ENCODE measurements around the gene SGK1.
"Not testable (repeated sequence)": the region's sequence is repeated elsewhere in the genome, so short reads cannot be mapped to it uniquely, and the experiment has no call there.

Gene SGK1

DNA sequence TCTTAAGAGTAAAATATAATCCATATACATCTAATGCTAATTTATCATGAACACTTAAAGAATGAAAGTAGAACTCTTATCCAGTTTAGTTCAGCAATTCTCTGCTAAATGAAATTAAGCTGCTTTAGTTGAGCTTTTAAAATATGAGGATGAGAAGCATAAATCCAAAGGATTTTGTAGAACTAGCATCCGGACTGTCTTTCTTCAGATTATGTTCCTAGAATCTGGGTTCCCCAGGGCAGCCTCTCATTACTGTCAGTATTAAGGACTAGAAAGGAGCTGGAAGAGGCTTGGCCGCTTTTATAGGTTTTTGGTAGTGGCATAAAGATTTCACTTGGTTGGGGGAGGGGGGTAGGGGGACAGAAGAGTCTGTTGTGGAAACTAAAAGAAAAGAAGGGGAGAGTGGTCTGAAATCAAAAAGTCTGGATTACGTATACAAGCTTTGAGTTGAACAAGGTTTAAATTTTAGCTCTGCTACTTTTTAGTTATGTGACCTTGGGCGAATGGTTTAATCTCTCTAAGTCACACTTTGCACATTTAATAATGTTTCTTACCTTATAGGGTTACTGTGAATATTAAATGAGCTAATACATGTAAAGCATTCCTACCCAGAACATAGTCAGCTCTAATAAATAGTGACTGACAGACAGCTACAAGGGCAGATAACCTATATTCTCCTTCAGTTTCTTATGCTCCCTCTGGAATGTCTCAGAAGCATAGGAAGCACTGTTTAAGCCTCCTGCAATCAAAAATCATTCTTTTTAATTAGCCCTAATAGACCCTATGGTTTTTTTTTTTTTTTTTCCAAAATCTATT is 3.7 kb downstream of the SGK1 start:
- DNase-seq (ENCODE audit: low read depth, low spot score): no peak

DNA sequence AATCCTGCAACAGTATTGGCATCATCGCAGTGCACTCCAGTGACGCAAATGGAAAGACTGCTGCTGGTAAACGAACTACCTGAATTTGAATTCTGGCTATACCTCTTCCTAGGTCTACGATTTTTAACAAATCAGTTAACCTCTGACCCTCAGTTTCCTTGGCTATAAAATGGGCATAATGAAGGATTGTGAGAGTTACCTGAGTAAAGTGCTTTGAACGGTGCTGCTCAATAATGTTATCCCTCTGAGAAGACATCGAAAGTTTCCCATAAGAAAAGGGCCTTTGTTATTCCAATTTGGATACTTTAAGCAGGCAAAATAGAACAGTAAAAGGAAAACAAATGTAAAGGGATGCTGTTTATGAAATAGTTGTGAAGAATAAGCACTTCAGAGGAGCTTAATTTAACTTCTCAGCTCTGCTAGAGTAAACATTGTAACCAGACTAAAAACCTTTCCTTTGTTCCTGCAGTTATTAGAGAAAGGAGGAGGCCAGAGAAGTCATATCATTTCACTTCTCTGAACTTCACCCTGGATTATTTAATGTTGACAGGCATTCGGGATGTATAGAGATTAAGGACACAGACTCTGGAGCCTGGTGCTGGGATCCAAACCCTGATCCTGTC is 5.8 kb downstream of the SGK1 start:
- no peaks in the 10 kb centered on the region for H3K36me3 ChIP-seq (ENCODE audit: insufficient read depth, low read length)
- TF ChIP-seq FOXP2 (optimal IDR thresholded peaks at IDR 0.05; ENCODE audit: control extremely low read depth, extremely low read length, insufficient read depth) (no peak), POLR2AphosphoS5 (IDR thresholded peaks at IDR 0.05; ENCODE audit: borderline replicate concordance, low read depth, low read length) (no peak), EZH2 (IDR thresholded peaks at IDR 0.05) (no peak)
- no peak overlapping the region for H3K9ac ChIP-seq (ENCODE audit: insufficient read length)
- no peak overlapping the region for H3K27ac ChIP-seq
- no peak overlapping the region for H3K4me3 ChIP-seq
- DNase-seq (ENCODE audit: low read depth, low spot score): no peak
- H3K9me3 ChIP-seq (ENCODE audit: low read depth, low read length): no peaks in the 10 kb centered on the region

More for the DNA sequence above, 3.7 kb downstream of the SGK1 start:
- Histone ChIP-seq H3K4me3 (no peak overlapping the region), H3K9me3 (ENCODE audit: low read depth, low read length) (no peaks in the 10 kb centered on the region), H3K9ac (ENCODE audit: insufficient read length) (no peak overlapping the region), H3K27ac (no peak overlapping the region), H3K36me3 (ENCODE audit: insufficient read depth, low read length) (no peaks in the 10 kb centered on the region)
- no peak for TF ChIP-seq EZH2 (IDR thresholded peaks at IDR 0.05)
- TF ChIP-seq FOXP2 (optimal IDR thresholded peaks at IDR 0.05; ENCODE audit: control extremely low read depth, extremely low read length, insufficient read depth): no peak
- no peak for TF ChIP-seq POLR2AphosphoS5 (IDR thresholded peaks at IDR 0.05; ENCODE audit: borderline replicate concordance, low read depth, low read length)

DNA sequence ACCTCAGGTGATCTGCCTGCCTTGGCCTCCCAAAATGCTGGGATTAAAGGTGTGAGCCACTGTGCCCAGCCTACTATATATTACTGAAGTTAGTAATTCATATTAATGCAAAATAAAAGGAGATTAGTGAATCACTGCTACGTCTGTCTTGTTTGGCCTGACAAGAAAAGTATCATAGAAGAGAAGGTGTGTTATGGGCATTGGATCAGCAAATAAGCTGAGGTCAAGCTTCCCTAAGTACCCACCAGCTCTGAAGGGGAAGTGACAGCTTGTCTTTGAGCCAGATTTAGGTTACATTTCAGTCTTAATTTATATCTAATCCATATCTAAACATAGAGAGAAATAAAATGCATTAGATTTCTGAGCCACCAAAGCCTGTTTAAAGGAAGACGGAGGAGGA is 7.1 kb downstream of the SGK1 start:
- no peak overlapping the region for H3K27ac ChIP-seq
- TF ChIP-seq FOXP2 (optimal IDR thresholded peaks at IDR 0.05; ENCODE audit: control extremely low read depth, extremely low read length, insufficient read depth) (no peak), EZH2 (IDR thresholded peaks at IDR 0.05) (no peak), POLR2AphosphoS5 (IDR thresholded peaks at IDR 0.05; ENCODE audit: borderline replicate concordance, low read depth, low read length) (no peak)
- no peak overlapping the region for H3K9ac ChIP-seq (ENCODE audit: insufficient read length)
- no peaks in the 10 kb centered on the region for H3K9me3 ChIP-seq (ENCODE audit: low read depth, low read length)
- no peak for DNase-seq (ENCODE audit: low read depth, low spot score)
- no peak overlapping the region for H3K4me3 ChIP-seq
- no peaks in the 10 kb centered on the region for H3K36me3 ChIP-seq (ENCODE audit: insufficient read depth, low read length)

DNA sequence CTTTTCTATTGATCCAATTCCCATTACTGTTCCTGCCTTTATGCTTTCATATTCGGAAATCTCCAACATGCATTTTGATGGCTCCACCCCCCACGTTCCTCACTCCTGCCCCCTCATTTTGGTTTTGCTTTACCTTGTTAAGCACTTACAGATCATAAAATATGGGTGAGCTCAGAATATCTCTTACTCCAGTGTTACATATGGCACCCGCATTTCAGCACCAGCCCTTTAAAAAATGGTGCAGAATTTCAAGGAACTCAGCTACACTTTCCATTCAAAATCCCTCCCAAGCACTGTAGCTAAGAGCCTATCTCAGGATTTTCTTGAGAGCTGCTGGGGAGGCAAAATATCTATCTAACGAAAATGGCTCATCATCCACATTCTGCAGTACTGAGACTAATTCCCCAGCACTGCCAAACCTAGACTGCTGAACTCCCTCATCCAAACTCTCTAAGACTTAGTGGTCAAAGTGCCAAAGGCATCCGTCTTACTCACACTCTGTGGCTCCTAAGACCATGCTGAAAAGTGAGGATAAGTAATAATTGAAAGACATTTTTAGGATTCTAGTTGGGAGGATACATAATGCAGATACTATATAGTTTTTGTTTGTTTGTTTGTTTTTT is 7.8 kb downstream of the SGK1 start:
- Histone ChIP-seq H3K9me3 (ENCODE audit: low read depth, low read length) (no peaks in the 10 kb centered on the region), H3K27ac (no peak overlapping the region), H3K4me3 (no peak overlapping the region), H3K9ac (ENCODE audit: insufficient read length) (no peak overlapping the region), H3K36me3 (ENCODE audit: insufficient read depth, low read length) (no peaks in the 10 kb centered on the region)
- no peak for DNase-seq (ENCODE audit: low read depth, low spot score)
- TF ChIP-seq POLR2AphosphoS5 (IDR thresholded peaks at IDR 0.05; ENCODE audit: borderline replicate concordance, low read depth, low read length) (no peak), FOXP2 (optimal IDR thresholded peaks at IDR 0.05; ENCODE audit: control extremely low read depth, extremely low read length, insufficient read depth) (no peak), EZH2 (IDR thresholded peaks at IDR 0.05) (no peak)

DNA sequence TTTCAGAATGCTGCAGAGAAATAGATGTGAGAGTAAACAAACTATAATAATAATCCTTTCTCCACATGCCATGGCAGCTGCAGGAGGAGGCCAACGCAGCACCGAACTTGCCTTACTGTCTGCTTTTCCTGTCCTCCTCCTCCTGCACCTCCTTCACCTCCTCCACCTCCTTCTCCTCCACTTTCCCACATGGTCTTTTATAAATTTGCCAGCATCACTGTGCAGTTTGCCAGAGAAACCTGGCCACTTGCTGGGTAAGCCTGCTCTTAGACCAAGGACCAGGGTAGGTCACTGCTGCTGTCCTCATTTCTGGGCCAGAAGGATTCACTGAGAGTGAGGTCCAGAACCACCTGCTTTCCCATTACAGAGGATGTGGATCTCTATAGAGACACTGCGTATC is 8.7 kb downstream of the SGK1 start:
- Histone ChIP-seq H3K9me3 (ENCODE audit: low read depth, low read length) (no peaks in the 10 kb centered on the region), H3K36me3 (ENCODE audit: insufficient read depth, low read length) (no peaks in the 10 kb centered on the region), H3K9ac (ENCODE audit: insufficient read length) (no peak overlapping the region), H3K27ac (no peak overlapping the region), H3K4me3 (no peak overlapping the region)
- no peak for DNase-seq (ENCODE audit: low read depth, low spot score)
- TF ChIP-seq EZH2 (IDR thresholded peaks at IDR 0.05): no peak
- TF ChIP-seq POLR2AphosphoS5 (IDR thresholded peaks at IDR 0.05; ENCODE audit: borderline replicate concordance, low read depth, low read length): no peak
- no peak for TF ChIP-seq FOXP2 (optimal IDR thresholded peaks at IDR 0.05; ENCODE audit: control extremely low read depth, extremely low read length, insufficient read depth)

DNA sequence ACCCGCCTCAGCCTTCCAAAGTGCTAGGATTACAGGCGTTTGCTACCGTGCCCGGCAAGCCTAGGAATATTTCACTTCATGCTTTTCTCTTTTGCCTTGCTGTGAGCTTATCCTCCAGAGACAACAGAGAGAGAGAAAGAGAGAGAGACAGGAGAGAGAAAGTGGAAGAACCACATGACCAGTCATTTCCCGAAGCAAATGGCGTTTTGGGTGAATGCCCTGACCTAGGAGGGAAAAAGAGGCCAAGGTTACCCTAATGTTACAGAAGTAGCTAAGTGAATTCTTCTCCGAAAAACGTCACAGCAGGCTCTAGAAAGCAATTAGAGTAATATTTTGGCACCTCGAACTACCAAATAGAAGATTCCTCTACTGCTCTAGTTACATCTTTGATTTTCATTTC is 9.1 kb downstream of the SGK1 start:
- H3K36me3 ChIP-seq (ENCODE audit: insufficient read depth, low read length): no peaks in the 10 kb centered on the region
- no peaks in the 10 kb centered on the region for H3K9me3 ChIP-seq (ENCODE audit: low read depth, low read length)
- no peak overlapping the region for H3K4me3 ChIP-seq
- H3K27ac ChIP-seq: no peak overlapping the region
- DNase-seq (ENCODE audit: low read depth, low spot score): no peak
- H3K9ac ChIP-seq (ENCODE audit: insufficient read length): no peak overlapping the region
- TF ChIP-seq POLR2AphosphoS5 (IDR thresholded peaks at IDR 0.05; ENCODE audit: borderline replicate concordance, low read depth, low read length) (no peak), FOXP2 (optimal IDR thresholded peaks at IDR 0.05; ENCODE audit: control extremely low read depth, extremely low read length, insufficient read depth) (no peak), EZH2 (IDR thresholded peaks at IDR 0.05) (no peak)

DNA sequence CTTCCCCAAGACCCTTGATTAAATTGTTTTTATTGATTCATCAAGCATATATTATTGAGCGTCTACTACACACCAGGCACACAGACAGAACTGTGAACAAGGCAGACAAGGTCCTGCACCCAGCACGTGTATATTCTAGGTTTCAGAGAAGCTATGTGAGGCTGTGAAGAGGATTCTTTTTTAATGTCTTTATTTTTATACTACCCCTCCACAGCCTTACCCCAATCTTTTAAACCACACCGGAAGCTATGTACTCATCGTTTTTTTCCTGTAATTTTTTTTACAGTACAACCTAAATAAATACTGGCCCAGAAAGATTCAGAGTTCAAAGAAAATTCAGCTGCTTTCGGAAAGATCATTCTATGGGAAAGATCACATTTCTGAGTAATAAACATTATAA is 10.0 kb downstream of the SGK1 start:
- H3K27ac ChIP-seq: no peak overlapping the region; the same call in 1 of the 2 replicates
- no peak for DNase-seq (ENCODE audit: low read depth, low spot score)
- no peak for TF ChIP-seq FOXP2 (optimal IDR thresholded peaks at IDR 0.05; ENCODE audit: control extremely low read depth, extremely low read length, insufficient read depth)
- no peak for TF ChIP-seq EZH2 (IDR thresholded peaks at IDR 0.05)
- TF ChIP-seq POLR2AphosphoS5 (IDR thresholded peaks at IDR 0.05; ENCODE audit: borderline replicate concordance, low read depth, low read length): no peak
- no peak overlapping the region for H3K4me3 ChIP-seq
- no peaks in the 10 kb centered on the region for H3K36me3 ChIP-seq (ENCODE audit: insufficient read depth, low read length)
- H3K9me3 ChIP-seq (ENCODE audit: low read depth, low read length): no peaks in the 10 kb centered on the region
- no peak overlapping the region for H3K9ac ChIP-seq (ENCODE audit: insufficient read length)

DNA sequence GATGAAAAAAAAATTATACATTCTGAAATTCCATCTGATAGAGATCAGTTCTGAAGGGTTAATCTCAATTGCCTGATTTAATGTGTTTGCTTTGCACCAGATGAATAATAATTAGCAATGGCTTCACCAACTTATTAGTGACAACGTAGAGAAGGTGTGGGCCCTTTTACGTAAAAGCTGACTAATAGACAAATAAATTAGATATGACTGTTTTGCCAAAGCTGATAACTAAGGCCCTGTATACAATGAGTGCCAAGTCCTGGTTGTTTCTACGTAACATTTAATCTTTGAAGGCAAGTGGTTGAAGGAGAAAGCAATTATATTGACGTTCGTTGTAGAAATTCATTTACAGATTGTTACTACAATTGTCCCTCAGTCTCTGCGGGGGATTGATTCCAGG is 10.8 kb downstream of the SGK1 start:
- Histone ChIP-seq H3K27ac (no peak overlapping the region), H3K4me3 (no peak overlapping the region), H3K9me3 (ENCODE audit: low read depth, low read length) (no peaks in the 10 kb centered on the region), H3K36me3 (ENCODE audit: insufficient read depth, low read length) (no peaks in the 10 kb centered on the region), H3K9ac (ENCODE audit: insufficient read length) (no peak overlapping the region)
- TF ChIP-seq POLR2AphosphoS5 (IDR thresholded peaks at IDR 0.05; ENCODE audit: borderline replicate concordance, low read depth, low read length): no peak
- TF ChIP-seq FOXP2 (optimal IDR thresholded peaks at IDR 0.05; ENCODE audit: control extremely low read depth, extremely low read length, insufficient read depth): no peak
- no peak for TF ChIP-seq EZH2 (IDR thresholded peaks at IDR 0.05)
- DNase-seq (ENCODE audit: low read depth, low spot score): no peak

DNA sequence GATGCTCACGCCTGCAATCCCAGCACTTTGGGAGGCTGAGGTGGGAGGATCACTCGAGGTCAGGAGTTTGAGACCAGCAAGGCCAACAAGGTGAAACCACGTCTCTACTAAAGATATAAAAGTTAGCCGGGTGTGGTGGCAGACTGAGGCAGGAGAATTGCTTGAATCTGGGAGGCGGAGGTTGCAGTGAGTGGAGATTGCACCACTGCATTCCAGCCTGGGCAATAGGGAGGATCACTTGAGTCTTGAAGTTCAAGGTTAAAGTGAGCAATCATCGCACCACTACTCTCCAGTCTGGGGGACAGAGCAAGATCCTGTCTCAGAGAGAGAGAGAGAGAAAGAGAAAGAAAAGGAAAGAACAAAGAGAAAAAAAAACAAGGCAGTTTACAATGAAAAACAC is 13.5 kb downstream of the SGK1 start:
- not testable (repeated sequence) for DNase-seq (ENCODE audit: low read depth, low spot score); H3K9ac ChIP-seq (ENCODE audit: insufficient read length); H3K36me3 ChIP-seq (ENCODE audit: insufficient read depth, low read length); H3K9me3 ChIP-seq (ENCODE audit: low read depth, low read length); H3K4me3 ChIP-seq; H3K27ac ChIP-seq
